Esophagus squamous epithelium (tissue), 4 donors: ENCODE data around the gene ZNF429.

Experiments used
- POLR2A ChIP-seq, 4 donors: fragments of 450-650 bp; IDR thresholded peaks; one replicate each; pipeline ENCODE4 v1.6.1; 2017; ENCODE audit warnings: antibody characterized with exemption in 4 of 4, mild to moderate bottlenecking in 4 of 4, moderate library complexity in 3 of 4
- TF ChIP-seq, protein P1 (sequence below), 6 experiments: fragments of 450-650 bp in 4 of 6; fragments of 200-600 bp in 2 of 6; sonication (generic) in 2 of 6; IDR thresholded peaks; one replicate each; pipeline ENCODE4 v1.5.1; 2016 to 2019; ENCODE audit warnings: antibody characterized with exemption in 6 of 6, mild to moderate bottlenecking in 4 of 6, moderate library complexity in 4 of 6

DNA sequence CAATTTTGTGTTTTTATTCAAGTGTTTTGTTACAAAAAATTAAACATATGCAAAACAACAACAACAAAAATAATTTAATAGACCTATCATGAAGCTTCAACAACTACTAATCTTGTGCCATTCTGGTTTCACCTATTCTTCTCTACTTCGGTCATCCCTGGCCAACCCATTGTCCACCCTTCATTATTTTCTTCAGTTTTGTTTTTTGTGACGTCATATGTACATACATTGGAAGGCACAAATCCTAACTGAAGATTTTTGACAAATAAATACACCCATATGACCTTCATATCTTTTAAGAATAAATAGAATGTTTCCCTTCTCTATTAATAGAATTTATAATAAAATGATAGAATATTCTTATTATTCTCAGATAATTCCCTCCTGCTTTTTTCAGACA lies 69.2 kb downstream of the ZNF429 start:
- TF ChIP-seq, protein P1, sequence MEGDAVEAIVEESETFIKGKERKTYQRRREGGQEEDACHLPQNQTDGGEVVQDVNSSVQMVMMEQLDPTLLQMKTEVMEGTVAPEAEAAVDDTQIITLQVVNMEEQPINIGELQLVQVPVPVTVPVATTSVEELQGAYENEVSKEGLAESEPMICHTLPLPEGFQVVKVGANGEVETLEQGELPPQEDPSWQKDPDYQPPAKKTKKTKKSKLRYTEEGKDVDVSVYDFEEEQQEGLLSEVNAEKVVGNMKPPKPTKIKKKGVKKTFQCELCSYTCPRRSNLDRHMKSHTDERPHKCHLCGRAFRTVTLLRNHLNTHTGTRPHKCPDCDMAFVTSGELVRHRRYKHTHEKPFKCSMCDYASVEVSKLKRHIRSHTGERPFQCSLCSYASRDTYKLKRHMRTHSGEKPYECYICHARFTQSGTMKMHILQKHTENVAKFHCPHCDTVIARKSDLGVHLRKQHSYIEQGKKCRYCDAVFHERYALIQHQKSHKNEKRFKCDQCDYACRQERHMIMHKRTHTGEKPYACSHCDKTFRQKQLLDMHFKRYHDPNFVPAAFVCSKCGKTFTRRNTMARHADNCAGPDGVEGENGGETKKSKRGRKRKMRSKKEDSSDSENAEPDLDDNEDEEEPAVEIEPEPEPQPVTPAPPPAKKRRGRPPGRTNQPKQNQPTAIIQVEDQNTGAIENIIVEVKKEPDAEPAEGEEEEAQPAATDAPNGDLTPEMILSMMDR (IDR thresholded peaks at IDR 0.05) = no peak
- TF ChIP-seq POLR2A (IDR thresholded peaks at IDR 0.05) = no peak
